HG03457 (cell line): Measurements from ENCODE around the gene S100A10.

Experiments
- ATAC-seq: cut with Tn5 transposase; IDR thresholded peaks from one replicate; pipeline ENCODE4 v1.9.1; 2021; ENCODE audit warnings: moderate number of reproducible peaks; ENCODE audit not compliant: unreplicated experiment

The S100A10 gene

GRCh38 chr1:151993734-151994496 is at the start of gene S100A10:
Gene S100A10, minus strand, starts transcription at chr1:151993859. Its CDS starts 7,629 bp downstream, at chr1:151986230.
- ATAC-seq = no peak

GRCh38 chr1:152042030-152042429 is 48.4 kb upstream of the S100A10 start:
- no peak for ATAC-seq

DNA sequence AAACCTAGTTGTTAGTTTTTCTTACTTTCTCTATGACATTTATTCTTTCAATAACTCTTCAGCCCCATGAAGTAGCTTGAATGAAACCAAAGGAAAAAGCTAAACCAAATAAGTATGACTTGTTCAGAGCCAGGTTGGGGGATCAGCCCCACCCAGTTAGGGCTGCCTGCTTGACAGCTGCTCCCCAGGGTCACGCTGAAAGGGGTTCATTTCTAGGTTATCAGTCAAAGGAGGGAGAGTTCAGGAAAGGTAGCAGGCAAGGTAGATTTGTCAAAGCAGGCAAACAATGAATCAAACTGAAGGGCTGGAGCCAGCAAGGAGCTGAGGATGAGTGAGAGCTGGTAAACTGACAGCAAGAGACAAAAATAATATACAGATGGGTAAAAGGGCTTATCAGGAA is 46.2 kb upstream of the S100A10 start:
- ATAC-seq = no peak

GRCh38 chr1:152039461-152039860 is 45.8 kb upstream of the S100A10 start:
- no peak for ATAC-seq

GRCh38 chr1:152038871-152039270 is 45.2 kb upstream of the S100A10 start:
- ATAC-seq = no peak

DNA sequence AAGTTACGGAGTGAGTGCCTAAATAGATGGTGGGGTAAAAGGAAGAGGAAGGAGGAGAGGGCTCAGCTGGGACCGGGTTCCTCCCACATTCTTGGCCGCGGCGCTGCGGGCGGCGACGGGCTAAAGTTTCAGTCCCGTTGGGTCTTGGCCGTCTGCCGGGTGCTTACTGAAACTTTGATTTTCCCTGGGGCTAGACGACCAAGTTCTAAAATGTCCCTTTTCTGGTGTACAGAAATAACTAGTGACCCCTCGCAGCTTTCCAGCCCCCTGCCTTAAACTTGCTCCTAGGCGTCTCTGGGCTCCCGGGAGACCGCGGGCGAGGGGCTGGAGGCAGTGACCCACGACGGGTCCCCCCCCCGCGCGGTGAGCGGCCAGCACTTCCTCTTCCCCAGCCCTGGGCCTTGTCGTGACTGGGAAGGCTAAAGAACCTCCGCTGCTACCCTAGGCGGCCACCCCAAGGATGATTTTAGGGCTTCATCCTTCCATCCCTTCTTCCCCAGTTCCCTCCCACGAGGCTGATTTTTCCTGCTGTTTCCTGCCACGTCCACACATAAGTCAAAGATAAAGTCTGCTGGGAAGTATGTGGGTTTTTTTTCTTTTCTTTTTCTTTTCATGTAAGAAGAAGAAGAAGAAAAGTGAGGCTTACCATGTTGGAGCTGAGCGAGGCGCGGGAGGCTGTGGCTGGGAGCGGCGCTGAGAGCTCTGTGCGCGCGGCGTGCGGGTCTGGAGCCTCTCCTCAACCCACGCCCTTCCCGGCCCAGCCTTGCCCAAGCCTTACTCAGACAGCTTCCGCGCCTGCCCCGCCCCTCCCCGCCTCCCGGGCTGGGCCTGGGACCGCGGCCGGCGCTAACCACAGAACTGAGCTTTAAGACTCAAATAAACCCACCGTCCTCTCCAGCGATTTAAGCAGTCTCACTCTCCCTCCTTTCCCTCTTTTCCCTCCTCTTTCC is 42.9 kb upstream of the S100A10 start, which contains the start of gene S100A11:
Gene S100A11, minus strand, starts transcription at position 738 of the 950 bp plus-strand sequence. Its CDS starts 89 bp downstream, at position 649.
- ATAC-seq = no peak

DNA sequence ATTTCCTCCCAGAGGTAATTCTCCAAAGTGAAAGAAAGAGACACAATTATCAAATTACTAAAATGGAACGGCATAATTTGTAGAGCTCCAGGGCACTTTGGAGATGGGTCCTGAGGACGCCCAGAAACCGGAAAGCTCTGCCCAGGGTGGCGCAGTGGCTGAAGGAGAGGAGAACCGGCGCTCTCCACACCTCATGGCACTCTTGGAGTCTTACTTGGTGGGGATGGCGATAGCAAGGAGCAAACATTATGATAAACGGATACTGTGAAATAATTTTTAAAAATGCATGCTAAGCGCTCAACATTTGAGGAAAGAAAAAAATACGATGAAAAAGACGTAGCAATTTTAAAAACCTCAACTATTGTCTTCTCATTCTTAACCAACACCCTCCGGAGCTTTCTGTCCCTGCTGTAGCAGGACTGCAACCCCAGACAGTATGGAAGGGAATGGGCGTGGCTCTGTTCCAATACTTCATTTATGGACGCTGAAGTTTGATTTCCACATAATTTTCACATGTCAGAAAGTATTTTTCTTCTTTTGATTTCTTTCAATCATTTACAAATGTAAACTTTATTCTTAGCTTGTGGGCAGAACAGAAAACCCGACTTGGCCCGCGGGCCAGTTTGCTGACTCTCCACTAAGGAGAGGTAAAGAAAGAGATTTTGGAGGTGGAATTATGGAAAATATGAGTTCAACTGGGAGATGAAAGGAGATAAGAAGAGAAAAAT is 42.0 kb upstream of the S100A10 start:
- ATAC-seq = no peak

DNA sequence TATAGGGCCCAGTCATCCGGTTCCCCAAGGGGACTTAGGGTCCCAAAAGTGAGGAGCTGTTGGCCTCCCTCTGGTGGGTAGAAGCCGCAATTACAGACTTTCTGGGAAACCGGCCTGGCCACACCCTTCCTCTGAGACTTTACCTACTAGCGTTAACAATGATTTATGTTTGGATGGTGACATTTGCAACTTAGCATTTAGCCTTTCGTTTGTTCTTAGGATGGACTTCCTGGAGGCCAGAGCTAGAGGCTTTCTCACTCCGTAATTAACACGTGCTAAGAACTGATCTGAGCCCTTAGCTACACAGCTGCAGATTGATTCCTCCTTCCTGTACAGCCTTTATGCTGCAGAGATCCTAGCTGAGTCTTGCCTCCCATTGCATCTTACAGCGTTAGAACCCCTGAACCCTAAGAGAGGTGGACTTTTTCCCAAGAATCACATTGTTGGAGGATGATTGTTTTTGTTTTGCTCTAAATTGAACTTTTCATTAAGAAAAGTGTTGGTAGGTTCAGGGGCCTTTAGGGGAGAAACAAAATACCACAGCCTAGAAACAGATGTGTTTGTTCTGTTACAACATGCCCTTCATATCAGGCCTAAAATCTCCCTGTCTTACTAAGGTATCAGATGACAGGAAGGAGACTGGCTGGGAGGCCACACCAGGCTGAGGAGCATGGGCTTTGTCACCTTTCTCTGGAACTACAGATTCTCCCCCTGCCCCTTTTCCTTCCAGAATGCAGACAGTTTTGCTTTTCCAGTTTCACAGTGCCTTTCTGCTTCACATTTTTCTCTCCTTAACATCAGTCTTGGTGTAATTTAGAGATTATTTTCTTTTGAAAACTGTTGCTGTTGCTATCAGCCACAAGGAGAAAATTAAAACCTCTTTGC is 41.2 kb upstream of the S100A10 start:
- ATAC-seq = no peak

GRCh38 chr1:152034324-152034653 is 40.6 kb upstream of the S100A10 start:
- no peak for ATAC-seq

GRCh38 chr1:152029929-152030211 is 36.2 kb upstream of the S100A10 start:
- ATAC-seq = no peak

DNA sequence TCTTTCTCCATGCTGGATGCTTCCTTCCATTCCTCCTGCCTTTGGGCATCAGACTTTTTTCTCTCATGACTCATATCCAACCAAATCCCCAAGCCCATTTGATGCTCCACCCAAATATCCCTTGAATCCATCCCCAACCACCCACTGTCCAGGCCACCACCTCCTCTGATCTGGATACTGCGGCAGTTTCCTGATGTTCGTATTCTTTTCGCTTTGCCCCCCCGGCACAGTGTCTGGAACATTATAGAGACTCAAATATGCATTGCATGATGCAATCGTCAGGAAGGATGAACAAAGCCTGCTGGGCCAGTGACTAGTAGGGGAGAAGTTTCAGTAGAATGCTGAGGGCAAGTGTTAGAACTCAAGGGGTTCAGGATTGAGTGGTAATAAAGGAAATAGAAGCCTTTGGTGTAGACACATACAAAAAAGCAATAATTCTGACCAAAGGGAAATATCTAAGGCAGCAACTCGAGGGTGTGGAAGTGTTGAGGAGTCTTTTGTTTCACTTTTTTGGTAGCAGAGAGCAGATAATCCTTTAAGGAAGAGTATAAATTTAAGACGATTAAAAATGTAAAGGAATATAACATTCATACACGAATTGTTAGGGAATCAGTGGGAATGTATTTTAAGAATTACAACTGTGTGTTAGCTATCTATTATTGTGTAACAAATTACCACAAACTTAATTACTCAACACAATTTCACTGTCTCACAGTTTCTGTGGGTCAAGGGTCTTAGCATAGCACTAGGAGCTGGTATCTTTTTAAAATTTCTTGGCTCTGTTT is 35.7 kb upstream of the S100A10 start:
- no peak for ATAC-seq

GRCh38 chr1:152026895-152027294 is 33.2 kb upstream of the S100A10 start:
- ATAC-seq = no peak

GRCh38 chr1:152024223-152024622 is 30.6 kb upstream of the S100A10 start:
- no peak for ATAC-seq

GRCh38 chr1:152023221-152023620 is 29.6 kb upstream of the S100A10 start:
- no peak for ATAC-seq

- no peak for ATAC-seq
Observed at GRCh38 chr1:152022474-152022873, 28.8 kb upstream of the S100A10 start.

DNA sequence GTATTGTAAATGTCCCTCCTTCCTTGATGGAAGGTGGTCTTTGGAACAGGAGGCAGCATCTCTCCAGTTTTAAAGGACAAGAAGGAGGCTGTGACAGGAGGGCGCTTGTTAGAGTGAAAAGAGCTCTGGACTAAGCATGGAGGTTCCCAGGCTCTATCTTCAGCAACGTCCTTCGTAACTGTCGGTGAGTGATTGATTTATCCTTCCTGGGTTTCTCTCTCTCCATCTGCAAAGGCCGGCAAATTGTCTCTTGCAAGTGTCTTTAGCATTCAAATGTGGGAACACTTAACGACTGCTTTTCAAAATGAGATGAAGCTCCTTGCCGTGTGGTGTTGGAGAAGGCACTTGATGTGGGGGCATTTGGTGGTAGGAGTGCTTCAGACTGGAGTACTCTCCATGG is 27.9 kb upstream of the S100A10 start:
- ATAC-seq = no peak

DNA sequence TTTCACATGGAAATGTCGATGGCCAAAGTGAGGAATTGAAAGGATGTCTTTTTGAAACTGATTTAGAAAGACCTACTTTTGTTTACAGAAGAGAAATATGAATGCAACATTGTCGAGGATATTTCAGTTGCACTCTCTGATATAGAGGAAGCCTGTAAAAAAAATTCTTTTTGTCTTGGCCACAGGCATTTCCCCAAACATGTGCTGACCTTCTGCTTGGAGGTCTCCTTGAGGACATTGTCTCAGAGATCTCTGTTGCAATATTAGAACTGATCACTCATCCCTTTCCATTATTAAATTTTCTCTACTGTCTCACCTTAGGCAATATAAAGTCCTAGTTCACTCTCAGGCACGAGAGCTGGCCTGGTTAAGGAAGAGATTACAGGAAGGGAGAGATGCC is 27.2 kb upstream of the S100A10 start:
- ATAC-seq = no peak

- no peak for ATAC-seq
Observed at GRCh38 chr1:152018537-152018936, 24.9 kb upstream of the S100A10 start.

DNA sequence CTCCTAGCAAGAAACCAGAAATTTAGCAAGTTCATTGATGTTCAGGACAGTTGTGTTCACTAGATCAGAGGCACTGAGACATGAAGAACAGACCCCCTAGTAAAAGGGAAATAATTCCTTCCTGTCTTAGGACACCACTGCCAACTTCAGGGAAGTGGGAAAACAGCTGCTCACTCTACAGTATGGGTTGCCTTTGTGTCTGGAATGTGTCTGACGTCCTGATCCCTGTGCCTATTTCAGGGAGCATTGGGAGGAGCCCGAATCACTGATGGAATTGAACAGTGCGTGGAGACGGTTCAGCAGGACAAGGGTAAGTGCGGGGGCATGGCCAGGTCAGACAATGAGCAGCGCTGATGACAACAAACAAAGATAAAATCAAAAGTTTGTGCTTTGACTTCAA is 22.1 kb upstream of the S100A10 start:
- no peak for ATAC-seq

GRCh38 chr1:152014943-152015342 is 21.3 kb upstream of the S100A10 start:
- no peak for ATAC-seq
